Liver (tissue), 9 donors: Measurements from ENCODE around the gene DAPK1. TPM values are rescaled to one million over a fixed set of nuclear protein-coding genes. Genes with fewer than 3 reads are reported as not detected.
A peak's percentile ranks its signal among the peaks of the same experiment; 100 is the strongest.

Experiments used
- DNase-seq: peaks from one replicate; pipeline ENCODE4 v3.0.0-alpha.2; 2017; ENCODE audit warnings: low spot score
- H3K27ac ChIP-seq, 2 donors: one replicate each; pipeline ENCODE4 v1.7.0; 2013; ENCODE audit warnings: inconsistent platforms in 2 of 2, low read length in 2 of 2, control low read depth in 1 of 2, low read depth in 1 of 2, mild to moderate bottlenecking in 1 of 2
- H3K27me3 ChIP-seq, 4 donors: one replicate each; pipeline versions ENCODE4 v1.6.1 to v1.7.0; 2013; ENCODE audit warnings: low read length in 3 of 4, inconsistent platforms in 1 of 4, mild to moderate bottlenecking in 1 of 4, moderate library complexity in 1 of 4; ENCODE audit not compliant: control insufficient read depth in 4 of 4, insufficient read depth in 4 of 4
- H3K36me3 ChIP-seq, 4 donors: one replicate each; pipeline versions ENCODE4 v1.6.1 to v1.7.0; 2013; ENCODE audit warnings: low read length in 3 of 4, mild to moderate bottlenecking in 3 of 4, low read depth in 1 of 4, moderate library complexity in 1 of 4; ENCODE audit not compliant: control insufficient read depth in 4 of 4, insufficient read depth in 3 of 4
- H3K4me1 ChIP-seq, 4 donors: one replicate each; pipeline versions ENCODE4 v1.6.1 to v1.7.0; 2013; ENCODE audit warnings: low read length in 3 of 4, mild to moderate bottlenecking in 3 of 4, moderate library complexity in 1 of 4; ENCODE audit not compliant: control insufficient read depth in 4 of 4, insufficient read depth in 4 of 4
- H3K4me3 ChIP-seq, 3 donors: one replicate each; pipeline versions ENCODE4 v1.6.1 to v1.7.0; 2013; ENCODE audit warnings: low read length in 3 of 3, control low read depth in 1 of 3, low read depth in 1 of 3, mild to moderate bottlenecking in 1 of 3
- H3K9ac ChIP-seq, 2 donors: one replicate each; pipeline ENCODE4 v1.7.0; 2013; ENCODE audit warnings: low read length in 2 of 2, mild to moderate bottlenecking in 2 of 2, moderate library complexity in 2 of 2, control low read depth in 1 of 2, low read depth in 1 of 2
- H3K9me3 ChIP-seq, 4 donors: one replicate each; pipeline versions ENCODE4 v1.6.1 to v1.7.0; 2013; ENCODE audit warnings: low read length in 3 of 4; ENCODE audit not compliant: control insufficient read depth in 4 of 4
- EGR1 ChIP-seq, 2 donors: IDR thresholded peaks; 2 replicates each; pipeline ENCODE4 v1.6.1; 2016 to 2018; ENCODE audit warnings: antibody characterized with exemption in 2 of 2, low read depth in 2 of 2
- FOXA1 ChIP-seq: IDR thresholded peaks from 2 replicates; pipeline ENCODE4 v1.6.1; 2016; ENCODE audit warnings: antibody characterized with exemption
- GABPA ChIP-seq, 2 donors: IDR thresholded peaks in 1 of 2; conservative IDR thresholded peaks in 1 of 2; 2 replicates each; pipeline ENCODE4 v1.6.1; 2016; ENCODE audit warnings: antibody characterized with exemption in 2 of 2, mild to moderate bottlenecking in 1 of 2, moderate library complexity in 1 of 2
- HNF4A ChIP-seq, 2 donors: conservative IDR thresholded peaks; 2 replicates each; pipeline ENCODE4 v1.6.1; 2016; ENCODE audit warnings: antibody characterized with exemption in 2 of 2, mild to moderate bottlenecking in 2 of 2
- HNF4G ChIP-seq: IDR thresholded peaks from 2 replicates; pipeline ENCODE4 v1.6.1; 2016; ENCODE audit warnings: antibody characterized with exemption
- JUND ChIP-seq, 2 donors: IDR thresholded peaks; 2 replicates each; pipeline ENCODE4 v1.6.1; 2016; ENCODE audit warnings: antibody characterized with exemption in 2 of 2
- NR2F2 ChIP-seq: IDR thresholded peaks from 2 replicates; pipeline ENCODE4 v1.6.1; 2016; ENCODE audit warnings: antibody characterized with exemption
- RAD21 ChIP-seq, 2 donors: IDR thresholded peaks; 2 replicates each; pipeline ENCODE4 v1.6.1; 2016; ENCODE audit warnings: antibody characterized with exemption in 2 of 2, mild to moderate bottlenecking in 2 of 2
- SP1 ChIP-seq: IDR thresholded peaks from 2 replicates; pipeline ENCODE4 v1.6.1; 2018; ENCODE audit warnings: antibody characterized with exemption, mild to moderate bottlenecking
- TAF1 ChIP-seq: conservative IDR thresholded peaks from 2 replicates; pipeline ENCODE4 v1.6.1; 2016; ENCODE audit warnings: antibody characterized with exemption, mild to moderate bottlenecking
- YY1 ChIP-seq: IDR thresholded peaks from 2 replicates; pipeline ENCODE4 v1.6.1; 2016; ENCODE audit warnings: antibody characterized with exemption, mild to moderate bottlenecking
- WGBS: extraction: QIAGEN DNeasy Blood & Tissue Kit; methylation state at CpG from one replicate; pipeline ENCODE4 v1.1.7; 2013; 5-methylcytosine and 5-hydroxymethylcytosine counted together
- polyA plus RNA-seq, 2 donors: library from polyadenylated mRNA; stranded (reverse) in 1 of 2; unstranded in 1 of 2; fragments of 200-250 nt in 1 of 2; fragments of >200 nt in 1 of 2; fragmentation: Nextera tagmentation in 1 of 2; extraction: Ambion mirVana in 1 of 2; gene quantifications; one replicate each; pipeline versions ENCODE4 v1.2.1 to v1.2.3, GENCODE V29; 2013 to 2015
- total RNA-seq, 2 donors: library from RNA; depleted of rRNA; stranded (reverse); fragments of >200 nt; gene quantifications; one replicate each; pipeline ENCODE4 v1.2.3, GENCODE V29; 2014
- TF ChIP-seq, protein P1 (sequence below): IDR thresholded peaks from 2 replicates; pipeline ENCODE4 v1.6.1; 2016; ENCODE audit warnings: antibody characterized with exemption, mild to moderate bottlenecking
- TF ChIP-seq, protein P2 (sequence below): IDR thresholded peaks from 2 replicates; pipeline ENCODE4 v1.6.1; 2016; ENCODE audit warnings: antibody characterized with exemption
- TF ChIP-seq, protein P3 (sequence below): fragments of 150-350 bp; IDR thresholded peaks from 2 replicates; pipeline ENCODE4 v1.5.1; 2017; ENCODE audit warnings: improper control_type of control experiment, low read depth, low read length; ENCODE audit not compliant: missing input control
- TF ChIP-seq, protein P4 (sequence below): IDR thresholded peaks from 2 replicates; pipeline ENCODE4 v1.6.1; 2016; ENCODE audit warnings: antibody characterized with exemption
- donor health status: healthy.
- donor health status: healthy.
- donor health status: healthy.
- donor health status: healthy.
- donor health status: healthy.

The DAPK1 gene
- total and polyA plus RNA-seq, 4 donors, result 14.0 to 40.8 (median 21.8) TPM

DNA sequence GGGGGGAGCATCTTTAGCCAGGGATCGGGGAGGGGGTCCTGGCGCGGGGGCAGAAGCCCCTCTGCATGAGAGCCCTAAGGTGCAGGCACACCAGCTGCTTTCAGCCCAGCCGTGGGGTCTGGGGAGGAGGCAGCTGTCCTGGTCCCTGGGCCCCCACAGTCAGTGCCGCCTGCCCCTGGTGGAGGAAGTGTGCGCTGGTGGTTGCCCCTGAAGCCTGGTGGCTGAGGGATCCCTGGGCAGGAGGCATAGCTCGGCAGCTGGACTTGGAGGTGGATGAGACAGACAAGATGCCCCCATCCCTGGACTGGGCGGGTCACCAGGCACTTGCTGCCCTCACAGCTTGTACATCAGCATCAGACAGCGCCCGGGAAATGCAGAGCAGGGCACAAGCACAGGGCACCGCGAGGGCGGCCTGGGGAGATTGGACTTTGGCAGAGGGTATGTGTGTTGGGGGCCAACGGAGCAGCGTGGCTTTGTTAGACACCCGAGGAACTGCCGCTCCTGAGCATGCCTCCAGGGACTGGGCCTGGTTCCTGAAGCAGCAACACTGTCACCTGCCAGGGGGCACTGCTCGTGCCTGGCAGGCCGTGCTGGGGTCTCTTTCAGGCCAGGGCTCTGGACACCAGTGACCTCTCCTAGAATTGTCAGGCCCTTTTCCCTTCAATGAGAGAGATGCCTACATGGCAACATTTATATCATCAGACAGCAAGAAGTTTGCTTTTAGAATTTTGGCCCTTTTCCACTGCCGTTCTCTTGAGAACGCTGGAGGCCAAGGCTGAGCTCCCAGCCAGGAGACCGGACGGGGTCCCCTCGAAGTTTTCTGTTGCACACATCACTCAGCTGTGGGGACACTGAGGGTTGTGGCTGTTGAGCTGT, 186.3 kb downstream of the DAPK1 start:
- H3K4me3 ChIP-seq, result no peak overlapping the region
- H3K27me3 ChIP-seq, result no peaks in the 10 kb centered on the region
- no peak overlapping the region for H3K9ac ChIP-seq
- peaks cover 0 to 33% (median 16%) of the 10 kb centered on the region in 4 donors for H3K4me1 ChIP-seq
- peak; percentile 32 for DNase-seq
- peaks cover 0 to 28% (median 6%) of the 10 kb centered on the region in 4 donors for H3K36me3 ChIP-seq
- 79% methylated on average over 24 of the region's 24 CpGs for WGBS
- H3K9me3 ChIP-seq, result no peaks in the 10 kb centered on the region
- peak overlapping the region; percentile 26 to 33 for H3K27ac ChIP-seq
- TF ChIP-seq EGR1 (IDR thresholded peaks at IDR 0.05; ENCODE audit: low read depth in 2 of 2) (no peak), FOXA1 (no peak), GABPA (IDR thresholded peaks at IDR 0.05 in 1 of 2, conservative IDR thresholded peaks at IDR 0.05 in 1 of 2) (no peak), HNF4A (conservative IDR thresholded peaks at IDR 0.05) (no peak), RAD21 (IDR thresholded peaks at IDR 0.05) (no peak), JUND (IDR thresholded peaks at IDR 0.05) (no peak), SP1 (no peak), TAF1 (no peak), YY1 (no peak), HNF4G (no peak), NR2F2 (no peak)
- TF ChIP-seq, protein P1, sequence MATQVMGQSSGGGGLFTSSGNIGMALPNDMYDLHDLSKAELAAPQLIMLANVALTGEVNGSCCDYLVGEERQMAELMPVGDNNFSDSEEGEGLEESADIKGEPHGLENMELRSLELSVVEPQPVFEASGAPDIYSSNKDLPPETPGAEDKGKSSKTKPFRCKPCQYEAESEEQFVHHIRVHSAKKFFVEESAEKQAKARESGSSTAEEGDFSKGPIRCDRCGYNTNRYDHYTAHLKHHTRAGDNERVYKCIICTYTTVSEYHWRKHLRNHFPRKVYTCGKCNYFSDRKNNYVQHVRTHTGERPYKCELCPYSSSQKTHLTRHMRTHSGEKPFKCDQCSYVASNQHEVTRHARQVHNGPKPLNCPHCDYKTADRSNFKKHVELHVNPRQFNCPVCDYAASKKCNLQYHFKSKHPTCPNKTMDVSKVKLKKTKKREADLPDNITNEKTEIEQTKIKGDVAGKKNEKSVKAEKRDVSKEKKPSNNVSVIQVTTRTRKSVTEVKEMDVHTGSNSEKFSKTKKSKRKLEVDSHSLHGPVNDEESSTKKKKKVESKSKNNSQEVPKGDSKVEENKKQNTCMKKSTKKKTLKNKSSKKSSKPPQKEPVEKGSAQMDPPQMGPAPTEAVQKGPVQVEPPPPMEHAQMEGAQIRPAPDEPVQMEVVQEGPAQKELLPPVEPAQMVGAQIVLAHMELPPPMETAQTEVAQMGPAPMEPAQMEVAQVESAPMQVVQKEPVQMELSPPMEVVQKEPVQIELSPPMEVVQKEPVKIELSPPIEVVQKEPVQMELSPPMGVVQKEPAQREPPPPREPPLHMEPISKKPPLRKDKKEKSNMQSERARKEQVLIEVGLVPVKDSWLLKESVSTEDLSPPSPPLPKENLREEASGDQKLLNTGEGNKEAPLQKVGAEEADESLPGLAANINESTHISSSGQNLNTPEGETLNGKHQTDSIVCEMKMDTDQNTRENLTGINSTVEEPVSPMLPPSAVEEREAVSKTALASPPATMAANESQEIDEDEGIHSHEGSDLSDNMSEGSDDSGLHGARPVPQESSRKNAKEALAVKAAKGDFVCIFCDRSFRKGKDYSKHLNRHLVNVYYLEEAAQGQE, result no peak
- TF ChIP-seq, protein P2, sequence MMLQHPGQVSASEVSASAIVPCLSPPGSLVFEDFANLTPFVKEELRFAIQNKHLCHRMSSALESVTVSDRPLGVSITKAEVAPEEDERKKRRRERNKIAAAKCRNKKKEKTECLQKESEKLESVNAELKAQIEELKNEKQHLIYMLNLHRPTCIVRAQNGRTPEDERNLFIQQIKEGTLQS, result no peak
- TF ChIP-seq, protein P3, sequence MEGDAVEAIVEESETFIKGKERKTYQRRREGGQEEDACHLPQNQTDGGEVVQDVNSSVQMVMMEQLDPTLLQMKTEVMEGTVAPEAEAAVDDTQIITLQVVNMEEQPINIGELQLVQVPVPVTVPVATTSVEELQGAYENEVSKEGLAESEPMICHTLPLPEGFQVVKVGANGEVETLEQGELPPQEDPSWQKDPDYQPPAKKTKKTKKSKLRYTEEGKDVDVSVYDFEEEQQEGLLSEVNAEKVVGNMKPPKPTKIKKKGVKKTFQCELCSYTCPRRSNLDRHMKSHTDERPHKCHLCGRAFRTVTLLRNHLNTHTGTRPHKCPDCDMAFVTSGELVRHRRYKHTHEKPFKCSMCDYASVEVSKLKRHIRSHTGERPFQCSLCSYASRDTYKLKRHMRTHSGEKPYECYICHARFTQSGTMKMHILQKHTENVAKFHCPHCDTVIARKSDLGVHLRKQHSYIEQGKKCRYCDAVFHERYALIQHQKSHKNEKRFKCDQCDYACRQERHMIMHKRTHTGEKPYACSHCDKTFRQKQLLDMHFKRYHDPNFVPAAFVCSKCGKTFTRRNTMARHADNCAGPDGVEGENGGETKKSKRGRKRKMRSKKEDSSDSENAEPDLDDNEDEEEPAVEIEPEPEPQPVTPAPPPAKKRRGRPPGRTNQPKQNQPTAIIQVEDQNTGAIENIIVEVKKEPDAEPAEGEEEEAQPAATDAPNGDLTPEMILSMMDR, result no peak
- TF ChIP-seq, protein P4, sequence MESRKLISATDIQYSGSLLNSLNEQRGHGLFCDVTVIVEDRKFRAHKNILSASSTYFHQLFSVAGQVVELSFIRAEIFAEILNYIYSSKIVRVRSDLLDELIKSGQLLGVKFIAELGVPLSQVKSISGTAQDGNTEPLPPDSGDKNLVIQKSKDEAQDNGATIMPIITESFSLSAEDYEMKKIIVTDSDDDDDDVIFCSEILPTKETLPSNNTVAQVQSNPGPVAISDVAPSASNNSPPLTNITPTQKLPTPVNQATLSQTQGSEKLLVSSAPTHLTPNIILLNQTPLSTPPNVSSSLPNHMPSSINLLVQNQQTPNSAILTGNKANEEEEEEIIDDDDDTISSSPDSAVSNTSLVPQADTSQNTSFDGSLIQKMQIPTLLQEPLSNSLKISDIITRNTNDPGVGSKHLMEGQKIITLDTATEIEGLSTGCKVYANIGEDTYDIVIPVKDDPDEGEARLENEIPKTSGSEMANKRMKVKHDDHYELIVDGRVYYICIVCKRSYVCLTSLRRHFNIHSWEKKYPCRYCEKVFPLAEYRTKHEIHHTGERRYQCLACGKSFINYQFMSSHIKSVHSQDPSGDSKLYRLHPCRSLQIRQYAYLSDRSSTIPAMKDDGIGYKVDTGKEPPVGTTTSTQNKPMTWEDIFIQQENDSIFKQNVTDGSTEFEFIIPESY, result no peak
